ENCODE measurements around the gene ATL1.

- TF ChIP-seq CTCF (conservative IDR thresholded peaks at IDR 0.05 in 1 of 2, IDR thresholded peaks at IDR 0.05 in 1 of 2; ENCODE audit: extremely low read depth in 1 of 2, insufficient read depth in 1 of 2, low read depth in 1 of 2, low read length in 2 of 2): no peak
- no peak for TF ChIP-seq EZH2 (IDR thresholded peaks at IDR 0.05; ENCODE audit: borderline replicate concordance, low read length)
These were observed 55.1 kb downstream of the ATL1 start for GRCh38 chr14:50615056-50615455.

Data from mammary epithelial cell (primary cell).